GM12875 (cell line): ENCODE measurements around the gene ATP8B4.

Experiments
- H3K4me3 ChIP-seq: one replicate; pipeline ENCODE4 v1.5.1; 2011; ENCODE audit warnings: low read depth, low read length, control low read depth
- CTCF ChIP-seq: IDR thresholded peaks from 2 replicates; pipeline ENCODE4 v1.5.1; 2011; ENCODE audit warnings: low read depth, mild to moderate bottlenecking, control low read depth, inconsistent platforms, low read length, moderate library complexity, borderline replicate concordance; ENCODE audit not compliant: insufficient read depth

The ATP8B4 gene

GRCh38 chr15:50127255-50127777 lies 8.3 kb upstream of the ATP8B4 start:
- no peak for TF ChIP-seq CTCF
- no peak overlapping the region for H3K4me3 ChIP-seq

GRCh38 chr15:50126072-50126471 lies 7.0 kb upstream of the ATP8B4 start:
- no peak overlapping the region for H3K4me3 ChIP-seq
- no peak for TF ChIP-seq CTCF

GRCh38 chr15:50124631-50125030 lies 5.6 kb upstream of the ATP8B4 start:
- no peak for TF ChIP-seq CTCF
- H3K4me3 ChIP-seq, result no peak overlapping the region

- no peak overlapping the region for H3K4me3 ChIP-seq
- TF ChIP-seq CTCF, result no peak
Measured at GRCh38 chr15:50123861-50124557, 5.0 kb upstream of the ATP8B4 start.

GRCh38 chr15:50120729-50121128 lies 1.7 kb upstream of the ATP8B4 start:
- TF ChIP-seq CTCF, result no peak
- H3K4me3 ChIP-seq, result no peak overlapping the region

- H3K4me3 ChIP-seq, result no peak overlapping the region
- no peak for TF ChIP-seq CTCF
Measured at GRCh38 chr15:50117431-50118027, 1.5 kb downstream of the ATP8B4 start.

- TF ChIP-seq CTCF, result peak; percentile 53; the same call in 1 of the 2 replicates
- no peak overlapping the region for H3K4me3 ChIP-seq
Measured at GRCh38 chr15:50116477-50116876, 2.6 kb downstream of the ATP8B4 start.
